ENCODE data around the gene RYK.

RYK gene

DNA sequence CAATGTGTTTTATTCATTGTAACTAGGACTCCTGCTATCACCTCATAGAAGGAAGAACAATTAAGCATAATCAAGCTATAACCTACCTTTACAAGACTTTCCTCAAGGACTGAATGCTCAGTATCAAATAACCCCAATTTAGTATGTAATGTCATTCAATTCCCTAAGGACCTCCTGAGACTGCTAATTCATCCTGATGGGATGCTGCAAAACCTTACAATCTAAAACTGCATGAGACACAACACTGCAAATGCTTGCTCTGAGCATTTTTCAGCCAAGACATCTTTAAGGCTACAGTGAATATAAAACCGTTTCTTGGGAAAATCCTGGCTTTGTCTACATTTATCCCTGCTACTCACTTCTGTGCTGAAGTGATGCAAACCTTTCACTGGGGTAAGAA, 69.9 kb downstream of the RYK start:
- TF ChIP-seq POLR2A (IDR thresholded peaks at IDR 0.05; ENCODE audit: low read length): no peak
- no peak for TF ChIP-seq GATA1 (IDR thresholded peaks at IDR 0.05; ENCODE audit: low read depth, low read length)
- no peak for DNase-seq

DNA sequence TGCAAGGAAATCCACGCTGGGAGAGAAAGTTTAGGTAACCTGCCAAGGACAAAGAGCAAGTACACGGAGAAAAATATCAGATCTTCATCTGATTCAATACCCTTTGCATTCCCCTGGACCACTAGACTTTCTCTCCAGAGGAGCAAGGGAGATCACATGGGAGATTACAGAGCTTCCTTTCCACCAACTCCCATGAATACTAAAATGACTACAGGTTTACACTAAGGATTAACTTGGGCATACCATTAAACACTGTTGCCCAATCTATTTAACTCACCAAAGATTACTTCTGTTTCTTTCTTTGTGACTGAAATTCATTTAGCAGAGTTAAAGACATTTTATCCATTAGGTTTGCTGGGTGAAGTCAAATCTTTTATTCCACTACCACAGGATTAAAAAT, 71.2 kb downstream of the RYK start:
- no peak for TF ChIP-seq POLR2A (IDR thresholded peaks at IDR 0.05; ENCODE audit: low read length)
- TF ChIP-seq GATA1 (IDR thresholded peaks at IDR 0.05; ENCODE audit: low read depth, low read length): no peak
- no peak for DNase-seq

DNA sequence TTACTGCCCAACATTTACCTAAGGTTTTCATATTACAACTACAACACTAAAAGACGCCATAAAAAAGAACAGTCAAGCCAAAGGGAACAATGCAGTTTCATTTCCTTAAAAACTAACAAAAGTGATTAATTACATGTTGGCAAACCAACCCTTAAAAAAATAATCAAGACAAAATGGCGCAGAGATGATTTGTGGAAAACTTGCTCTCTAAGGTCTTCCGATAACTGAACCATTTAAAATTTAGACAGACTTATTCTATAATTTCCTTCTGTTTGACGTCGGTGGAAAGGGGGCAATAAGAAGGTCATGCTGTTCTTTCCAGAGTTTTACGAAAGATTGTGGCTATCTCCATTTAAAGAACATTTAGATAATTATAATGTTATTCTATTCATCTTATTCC, 87.6 kb downstream of the RYK start:
- no peak for DNase-seq
- TF ChIP-seq POLR2A (IDR thresholded peaks at IDR 0.05; ENCODE audit: low read length): no peak
- TF ChIP-seq GATA1 (IDR thresholded peaks at IDR 0.05; ENCODE audit: low read depth, low read length): no peak

DNA sequence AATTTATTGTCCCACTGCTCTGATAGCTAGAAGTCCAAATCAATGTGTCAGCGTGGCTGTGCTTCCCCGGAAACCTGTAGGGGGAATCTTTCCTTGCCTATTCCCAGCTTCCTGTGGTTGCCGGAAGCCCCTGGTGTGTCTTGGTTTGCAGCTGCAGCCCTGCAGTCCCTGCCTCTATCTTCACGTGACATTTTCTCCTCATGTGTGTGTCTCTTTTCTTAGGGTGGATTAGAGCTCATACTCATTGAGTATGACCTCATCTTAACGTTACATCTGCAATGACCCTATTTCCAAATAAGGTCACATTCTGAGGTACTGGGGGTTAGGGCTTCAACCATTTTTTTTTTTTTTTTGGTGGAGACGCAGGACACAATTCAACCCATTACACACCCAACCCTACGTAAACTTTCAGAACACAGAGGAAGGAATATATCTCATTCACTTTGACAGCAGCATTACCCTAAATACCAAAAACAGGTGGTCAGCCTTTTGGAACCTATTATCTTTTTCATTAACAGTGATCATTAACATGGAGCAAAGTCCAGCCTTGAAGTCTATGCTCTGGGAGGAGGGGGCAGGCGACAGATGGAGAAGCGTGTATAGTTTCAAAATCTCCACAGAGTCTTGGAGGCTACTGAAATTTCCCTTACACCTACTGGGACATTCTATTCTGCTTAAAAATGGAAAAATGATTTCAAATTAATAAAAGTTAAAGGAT, 88.6 kb downstream of the RYK start:
- no peak for TF ChIP-seq GATA1 (IDR thresholded peaks at IDR 0.05; ENCODE audit: low read depth, low read length)
- TF ChIP-seq POLR2A (IDR thresholded peaks at IDR 0.05; ENCODE audit: low read length): no peak
- no peak for DNase-seq

DNA sequence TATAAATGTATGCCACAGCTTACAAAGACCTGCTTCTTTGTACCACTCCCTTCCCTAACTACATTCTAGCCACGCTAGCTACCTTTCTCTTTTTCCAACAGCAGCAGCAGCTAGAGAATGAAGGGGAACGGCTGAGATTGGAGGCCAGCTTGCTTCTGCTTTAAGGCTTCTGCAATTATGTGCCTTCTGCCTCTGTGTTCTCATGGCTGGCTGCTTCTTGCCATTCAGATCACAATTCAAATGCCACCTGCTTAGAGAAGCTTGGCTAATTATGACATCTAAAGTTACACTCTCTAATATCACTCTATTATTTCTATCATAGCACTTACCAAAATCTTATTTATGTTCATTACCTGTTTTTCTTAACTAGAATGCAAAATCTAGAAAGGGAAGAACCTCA, 95.2 kb downstream of the RYK start:
- no peak for DNase-seq
- TF ChIP-seq POLR2A (IDR thresholded peaks at IDR 0.05; ENCODE audit: low read length): no peak
- TF ChIP-seq GATA1 (IDR thresholded peaks at IDR 0.05; ENCODE audit: low read depth, low read length): no peak

DNA sequence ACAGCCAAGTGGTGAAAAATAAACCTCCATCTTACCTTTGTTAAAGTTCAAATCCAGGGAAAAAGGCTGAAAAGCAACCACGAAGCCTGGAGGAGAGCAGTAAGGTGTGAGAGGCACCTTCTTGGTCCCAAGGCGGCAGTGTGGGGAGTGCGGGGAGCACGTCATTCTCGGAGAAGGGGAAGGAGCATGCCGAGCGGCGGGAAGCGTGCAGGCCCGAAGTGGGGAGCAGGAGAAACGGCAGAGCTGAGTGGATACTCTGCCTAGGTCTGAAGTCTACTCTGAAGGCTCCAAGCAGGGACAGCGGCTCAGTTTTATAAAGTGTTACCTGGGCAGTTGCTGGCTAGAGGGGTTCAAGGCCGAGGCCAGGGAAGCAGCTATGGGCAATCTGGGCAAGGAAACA, 96.9 kb downstream of the RYK start:
- no peak for DNase-seq
- TF ChIP-seq POLR2A (IDR thresholded peaks at IDR 0.05; ENCODE audit: low read length) (no peak), GATA1 (IDR thresholded peaks at IDR 0.05; ENCODE audit: low read depth, low read length) (no peak)

DNA sequence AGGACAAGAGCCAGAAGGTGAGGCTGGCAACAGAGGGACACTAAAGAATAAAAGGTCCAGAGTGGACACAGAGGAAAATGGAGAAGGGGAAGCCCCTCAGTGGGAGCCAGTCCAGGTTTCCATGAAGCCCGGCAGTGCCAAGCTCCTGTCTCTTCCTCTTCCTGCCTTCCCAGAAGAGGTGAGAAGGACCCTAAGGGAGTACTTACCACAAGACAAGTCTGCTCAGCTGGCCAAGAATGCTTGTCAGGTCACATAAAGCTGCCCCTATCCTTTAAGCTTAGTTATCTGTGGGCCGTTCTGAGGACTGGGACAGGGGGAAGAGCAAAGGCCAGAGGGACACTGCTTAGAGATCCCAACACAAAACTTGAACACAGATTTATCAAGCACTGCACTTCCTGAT, 100.2 kb downstream of the RYK start:
- DNase-seq: no peak
- TF ChIP-seq GATA1 (IDR thresholded peaks at IDR 0.05; ENCODE audit: low read depth, low read length): no peak
- no peak for TF ChIP-seq POLR2A (IDR thresholded peaks at IDR 0.05; ENCODE audit: low read length)

DNA sequence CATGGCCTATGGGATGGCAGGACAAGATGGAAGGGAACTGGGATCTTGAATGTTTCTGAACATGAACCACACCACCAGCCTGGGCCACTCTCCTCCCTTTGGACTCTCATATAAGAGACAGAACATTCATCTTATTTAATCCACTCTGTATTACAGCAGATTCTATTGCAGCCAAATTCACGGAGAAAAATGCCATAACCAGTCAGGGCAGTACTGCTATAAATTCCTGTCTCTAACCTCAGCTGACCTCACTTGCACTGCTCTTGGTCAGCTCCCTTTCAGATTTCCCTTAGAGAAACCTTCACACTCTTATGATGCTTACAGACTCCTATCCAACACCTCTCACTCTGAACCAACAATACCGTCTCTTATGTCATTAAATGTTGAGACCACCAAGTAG, 101.4 kb downstream of the RYK start:
- TF ChIP-seq GATA1 (IDR thresholded peaks at IDR 0.05; ENCODE audit: low read depth, low read length) (no peak), POLR2A (IDR thresholded peaks at IDR 0.05; ENCODE audit: low read length) (no peak)
- DNase-seq: no peak

DNA sequence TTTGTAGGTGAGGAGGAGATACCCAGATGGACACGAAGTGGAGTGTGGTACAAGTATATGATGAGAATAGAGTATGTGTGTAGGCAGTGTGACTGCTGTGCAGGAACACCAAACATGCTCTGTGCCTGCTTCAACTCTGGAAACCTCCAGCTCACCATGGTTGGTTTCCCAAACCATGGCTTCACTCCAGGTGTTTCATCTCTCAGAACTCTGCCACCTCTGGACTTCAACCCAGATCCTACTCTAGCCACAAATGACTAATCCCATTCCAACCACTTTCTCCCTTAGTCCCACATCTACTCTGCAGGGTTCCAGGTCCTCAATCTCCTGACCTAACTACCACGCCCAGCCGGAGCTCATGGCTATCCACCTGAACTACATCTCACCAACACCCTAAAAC, 102.1 kb downstream of the RYK start:
- no peak for DNase-seq
- TF ChIP-seq GATA1 (IDR thresholded peaks at IDR 0.05; ENCODE audit: low read depth, low read length): no peak
- TF ChIP-seq POLR2A (IDR thresholded peaks at IDR 0.05; ENCODE audit: low read length): no peak

DNA sequence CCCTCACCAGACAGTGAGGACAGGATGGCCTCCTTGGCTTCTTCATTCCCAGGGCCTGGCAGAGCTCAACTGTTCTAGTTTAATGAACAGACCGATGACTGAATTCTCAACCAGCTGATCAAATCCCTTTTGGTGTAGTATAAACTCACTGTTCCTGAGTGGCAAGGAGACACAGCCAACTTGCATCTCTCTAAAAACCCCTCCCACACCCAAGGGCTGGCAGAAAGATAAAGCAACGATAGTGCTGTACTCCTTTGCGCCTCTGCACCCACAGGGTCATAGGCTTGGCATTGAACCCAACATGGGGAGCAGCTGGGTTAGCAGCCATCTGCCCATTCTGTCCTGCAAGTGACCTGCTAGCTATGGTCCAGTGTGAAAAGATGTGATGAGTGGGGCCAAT, 103.2 kb downstream of the RYK start:
- TF ChIP-seq POLR2A (IDR thresholded peaks at IDR 0.05; ENCODE audit: low read length) (no peak), GATA1 (IDR thresholded peaks at IDR 0.05; ENCODE audit: low read depth, low read length) (no peak)

DNA sequence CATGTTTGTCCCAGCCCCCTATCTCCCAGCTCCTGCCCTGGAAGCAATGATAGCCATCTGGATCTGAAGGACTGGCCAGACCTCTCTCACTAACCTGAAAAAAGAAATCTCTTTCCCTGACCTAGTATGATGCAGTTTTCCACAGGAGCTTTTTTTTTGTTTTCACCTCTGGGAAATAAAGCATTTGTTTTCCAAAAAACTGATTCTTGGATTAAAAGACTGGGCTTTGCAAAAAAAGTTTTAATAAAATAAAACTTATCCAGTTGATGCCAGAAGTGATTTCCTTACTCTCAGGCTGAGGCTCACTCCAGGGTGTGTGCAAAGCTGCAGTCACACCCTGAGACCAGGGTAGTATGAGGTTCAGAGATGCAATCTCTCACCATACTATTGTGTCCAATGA, 104.0 kb downstream of the RYK start:
- TF ChIP-seq POLR2A (IDR thresholded peaks at IDR 0.05; ENCODE audit: low read length) (no peak), GATA1 (IDR thresholded peaks at IDR 0.05; ENCODE audit: low read depth, low read length) (no peak)
- no peak for DNase-seq

More for the DNA sequence above, 103.2 kb downstream of the RYK start:
- no peak for DNase-seq

DNA sequence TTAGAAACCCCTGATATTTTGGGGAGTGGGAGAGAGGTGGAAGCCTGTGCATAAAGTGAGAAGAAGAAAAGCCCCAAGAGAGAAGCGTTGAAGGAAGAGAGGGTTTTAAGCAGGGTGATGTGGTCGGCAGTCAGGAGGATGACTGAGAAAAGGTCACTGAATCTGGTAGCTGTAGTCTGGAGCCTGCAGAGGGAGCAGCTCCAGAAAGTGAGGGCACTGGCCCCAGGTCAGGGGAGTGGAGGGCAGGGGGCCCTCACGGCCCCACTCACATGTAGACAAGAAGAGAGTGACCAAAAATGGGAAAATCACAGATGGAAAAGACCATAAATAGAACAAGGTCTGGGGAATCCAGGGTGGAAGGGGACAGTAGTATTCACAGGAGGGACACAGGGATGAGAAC, 105.5 kb downstream of the RYK start:
- no peak for DNase-seq
- no peak for TF ChIP-seq POLR2A (IDR thresholded peaks at IDR 0.05; ENCODE audit: low read length)
- TF ChIP-seq GATA1 (IDR thresholded peaks at IDR 0.05; ENCODE audit: low read depth, low read length): no peak

DNA sequence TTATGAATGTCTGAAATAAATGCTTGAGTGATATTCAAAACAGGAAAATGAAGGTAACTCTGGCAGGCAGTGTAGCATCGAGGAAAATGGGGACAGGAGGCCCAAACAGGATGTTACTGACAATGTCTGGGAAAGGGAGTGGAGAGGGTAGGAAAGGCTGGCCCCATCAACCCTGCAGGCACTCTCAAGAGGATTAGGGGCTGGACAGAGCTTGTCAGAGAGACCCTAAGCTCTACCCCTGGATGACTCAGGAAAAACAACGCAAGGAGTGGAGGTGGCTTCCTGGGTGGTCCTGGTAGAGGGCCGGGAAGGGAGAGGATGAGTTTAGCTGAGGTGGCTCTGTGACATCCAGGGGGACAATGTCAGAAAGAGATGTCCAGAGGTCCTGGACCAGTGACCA, 106.0 kb downstream of the RYK start:
- TF ChIP-seq POLR2A (IDR thresholded peaks at IDR 0.05; ENCODE audit: low read length): no peak
- TF ChIP-seq GATA1 (IDR thresholded peaks at IDR 0.05; ENCODE audit: low read depth, low read length): no peak
- no peak for DNase-seq

DNA sequence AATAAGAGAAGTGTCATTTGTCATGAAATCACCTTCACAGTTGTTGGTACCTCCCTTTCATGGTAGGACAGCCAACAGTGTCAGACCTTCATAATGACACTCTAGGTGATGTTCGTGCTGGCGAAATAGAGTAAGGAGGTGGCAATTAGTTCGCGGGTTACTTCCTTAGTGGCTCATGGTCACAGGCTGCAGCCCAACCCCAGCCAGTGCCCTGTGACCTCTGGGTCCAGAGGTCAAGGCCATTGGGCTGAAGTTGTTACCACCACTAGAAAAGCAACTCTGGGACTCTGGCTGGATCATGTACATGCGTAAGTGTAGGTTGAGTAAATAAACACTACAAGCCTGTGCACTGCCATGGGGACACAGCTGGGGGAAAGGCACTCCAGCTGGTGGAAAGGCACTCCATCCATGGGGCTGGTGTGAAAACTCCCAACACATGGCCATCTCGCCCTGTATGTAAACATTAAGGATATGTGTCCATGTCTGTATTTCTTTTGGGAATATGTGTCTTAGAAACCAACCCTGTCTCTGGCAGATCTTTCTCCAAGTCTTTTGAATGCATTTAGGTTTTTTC, 106.7 kb downstream of the RYK start:
- DNase-seq: no peak
- no peak for TF ChIP-seq POLR2A (IDR thresholded peaks at IDR 0.05; ENCODE audit: low read length)
- no peak for TF ChIP-seq GATA1 (IDR thresholded peaks at IDR 0.05; ENCODE audit: low read depth, low read length)

DNA sequence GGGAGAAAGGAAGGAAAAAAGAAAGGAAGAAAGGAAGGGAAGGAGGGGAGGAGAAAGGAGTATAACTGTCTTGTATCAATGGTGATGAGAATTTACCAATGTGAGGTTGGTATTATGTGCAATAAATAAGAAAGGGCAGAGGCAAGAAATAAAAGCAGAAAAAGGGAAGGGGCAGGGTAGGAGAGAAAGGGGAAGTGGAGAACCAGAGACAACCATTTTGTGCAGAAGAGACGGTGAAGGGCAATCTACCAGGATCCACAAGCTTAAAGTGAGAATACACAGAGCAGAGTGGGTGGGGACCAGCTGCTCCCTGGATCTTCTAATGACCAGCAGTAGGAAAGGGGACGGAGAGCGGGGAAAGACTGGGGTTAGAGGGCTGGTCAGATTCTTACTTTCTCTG, 114.1 kb downstream of the RYK start:
- no peak for TF ChIP-seq GATA1 (IDR thresholded peaks at IDR 0.05; ENCODE audit: low read depth, low read length)
- no peak for TF ChIP-seq POLR2A (IDR thresholded peaks at IDR 0.05; ENCODE audit: low read length)
- DNase-seq: no peak

Measured in erythroblast (primary cell).